H1 (cell line): ENCODE data around the gene GALNT18. TPM values are rescaled to one million over a fixed set of nuclear protein-coding genes. Genes with fewer than 3 reads are reported as not detected.

ENCODE experiments used
- CTCF ChIA-PET: fragments of 300-600 bp; sonication (Branson Sonifier 250); formaldehyde crosslinking; loops from one replicate; lab custom pipeline; 2021; ENCODE audit not compliant: partially characterized antibody; lab: Charles Lee
- POLR2A ChIA-PET: fragments of 300-600 bp; sonication (Branson Sonifier 250); formaldehyde crosslinking; loops from one replicate; lab custom pipeline; 2021; ENCODE audit warnings: inconsistent platforms; ENCODE audit not compliant: partially characterized antibody; lab: Charles Lee
- DNase-seq, 2 experiments: peaks; one replicate each; pipeline versions ENCODE4 v3.0.0 to v3.0.0-alpha.2; 2010 to 2022; ENCODE audit warnings: low spot score in 2 of 2, low read depth in 1 of 2, mixed read lengths in 1 of 2
- FAIRE-seq: peaks from 2 replicates; lab custom pipeline; 2011; peaks lifted over from hg19 to GRCh38; lab: Jason Lieb, UNC
- H2AFZ ChIP-seq: 2 replicates; pipeline ENCODE4 v1.8.1; 2012; ENCODE audit warnings: low read length, inconsistent platforms
- H2AK5ac ChIP-seq: 2 replicates; pipeline ENCODE4 v1.6.1; 2013; ENCODE audit warnings: low read depth, low read length
- H2BK120ac ChIP-seq: replicated peaks from 2 replicates; pipeline ENCODE3; 2013; ENCODE audit warnings: low read depth, low read length, inconsistent platforms
- H2BK12ac ChIP-seq: 2 replicates; pipeline ENCODE4 v1.6.1; 2013; ENCODE audit warnings: low read depth, low read length
- H2BK15ac ChIP-seq: 2 replicates; pipeline ENCODE4 v1.6.1; 2013; ENCODE audit warnings: low read length
- H2BK20ac ChIP-seq: 2 replicates; pipeline ENCODE4 v1.6.1; 2013; ENCODE audit warnings: low read length
- H2BK5ac ChIP-seq: 2 replicates; pipeline ENCODE4 v1.6.1; 2013; ENCODE audit warnings: low read depth, low read length
- H3K14ac ChIP-seq: 2 replicates; pipeline ENCODE4 v1.6.1; 2013; ENCODE audit warnings: inconsistent platforms; ENCODE audit not compliant: insufficient read length
- H3K18ac ChIP-seq: 2 replicates; pipeline ENCODE4 v1.6.1; 2013; ENCODE audit warnings: low read length; ENCODE audit errors: extremely low read depth
- H3K23ac ChIP-seq: 2 replicates; pipeline ENCODE4 v1.6.1; 2013; ENCODE audit warnings: inconsistent platforms; ENCODE audit not compliant: insufficient read length
- H3K23me2 ChIP-seq: 2 replicates; pipeline ENCODE4 v1.6.1; 2013; ENCODE audit warnings: low read depth, low read length
- H3K27ac ChIP-seq: 2 replicates; pipeline ENCODE4 v1.6.1; 2011; ENCODE audit warnings: low read depth, low read length, inconsistent platforms
- H3K27me3 ChIP-seq, 4 experiments: replicated peaks in 1 of 4; 1 replicate in 1 of 4; 2 replicates in 3 of 4; pipeline versions ENCODE4 v1.6.1 to v1.8.1; 2011 to 2013; ENCODE audit warnings: low read length in 3 of 4, mild to moderate bottlenecking in 3 of 4, inconsistent platforms in 2 of 4, mixed read lengths in 2 of 4, moderate library complexity in 1 of 4; ENCODE audit not compliant: control insufficient read depth in 3 of 4, insufficient read depth in 3 of 4; ENCODE audit errors: extremely low read depth in 1 of 4
- H3K36me3 ChIP-seq, 4 experiments: 2 replicates each; pipeline versions ENCODE4 v1.6.1 to v1.8.1; 2011 to 2013; ENCODE audit warnings: mild to moderate bottlenecking in 4 of 4, low read length in 3 of 4, moderate library complexity in 2 of 4, control low read depth in 1 of 4, inconsistent platforms in 1 of 4; ENCODE audit not compliant: insufficient read depth in 4 of 4, control insufficient read depth in 2 of 4
- H3K4ac ChIP-seq: replicated peaks from 2 replicates; pipeline ENCODE3; 2013; ENCODE audit warnings: low read length, low read depth, mixed read lengths, inconsistent platforms; ENCODE audit not compliant: insufficient read length
- H3K4me1 ChIP-seq, 4 experiments: replicated peaks in 1 of 4; 1 replicate in 1 of 4; 2 replicates in 3 of 4; pipeline versions ENCODE4 v1.6.1 to v1.8.1; 2011 to 2013; ENCODE audit warnings: low read length in 3 of 4, inconsistent platforms in 2 of 4, mixed read lengths in 1 of 4; ENCODE audit not compliant: insufficient read depth in 4 of 4, control insufficient read depth in 3 of 4
- H3K4me2 ChIP-seq, 2 experiments: 2 replicates each; pipeline versions ENCODE4 v1.6.1 to v1.8.1; 2011 to 2013; ENCODE audit warnings: low read depth in 2 of 2, low read length in 2 of 2, control low read depth in 1 of 2, inconsistent platforms in 1 of 2, mild to moderate bottlenecking in 1 of 2; ENCODE audit not compliant: insufficient read depth in 1 of 2
- H3K4me3 ChIP-seq, 4 experiments: fragments of 200-600, 300-600 bp in 1 of 4; sonication (generic), shearing (Covaris generic), sonication (Bioruptor Twin) in 1 of 4; 2 replicates each; pipeline versions ENCODE4 v1.5.1 to v1.8.1; 2011 to 2016; ENCODE audit warnings: low read length in 4 of 4, low read depth in 3 of 4, control low read depth in 2 of 4, inconsistent platforms in 2 of 4, mild to moderate bottlenecking in 2 of 4, mixed read lengths in 1 of 4, moderate library complexity in 1 of 4; ENCODE audit not compliant: insufficient read depth in 2 of 4; ENCODE audit errors: extremely low read depth in 1 of 4
- H3K56ac ChIP-seq: replicated peaks from 2 replicates; pipeline ENCODE3; 2013; ENCODE audit warnings: low read depth, mild to moderate bottlenecking, mixed read lengths, low read length, inconsistent platforms; ENCODE audit not compliant: insufficient read length
- H3K79me1 ChIP-seq: 2 replicates; pipeline ENCODE4 v1.6.1; 2013; ENCODE audit warnings: low read depth, low read length, control low read depth
- H3K79me2 ChIP-seq, 2 experiments: 2 replicates each; pipeline versions ENCODE4 v1.6.1 to v1.8.1; 2012 to 2013; ENCODE audit warnings: low read length in 2 of 2, mild to moderate bottlenecking in 2 of 2, inconsistent platforms in 1 of 2; ENCODE audit not compliant: insufficient read depth in 2 of 2, control insufficient read depth in 1 of 2
- H3K9ac ChIP-seq, 4 experiments: replicated peaks in 1 of 4; 1 replicate in 1 of 4; 2 replicates in 3 of 4; pipeline versions ENCODE4 v1.6.1 to v1.8.1; 2011 to 2013; ENCODE audit warnings: low read depth in 3 of 4, low read length in 3 of 4, control low read depth in 2 of 4, mild to moderate bottlenecking in 2 of 4, moderate library complexity in 2 of 4, inconsistent platforms in 1 of 4; ENCODE audit errors: extremely low read depth in 1 of 4
- H3K9me3 ChIP-seq, 2 experiments: 2 replicates each; pipeline versions ENCODE4 v1.6.1 to v1.8.1; 2012 to 2013; ENCODE audit warnings: mild to moderate bottlenecking in 2 of 2, moderate library complexity in 2 of 2, control low read depth in 1 of 2, inconsistent platforms in 1 of 2, low read depth in 1 of 2, low read length in 1 of 2, mixed read lengths in 1 of 2; ENCODE audit not compliant: insufficient read depth in 2 of 2
- H4K20me1 ChIP-seq, 2 experiments: replicated peaks in 1 of 2; 2 replicates each; pipeline versions ENCODE3 to v1.8.1; 2011 to 2013; ENCODE audit warnings: inconsistent platforms in 2 of 2, low read length in 2 of 2, mild to moderate bottlenecking in 1 of 2; ENCODE audit not compliant: insufficient read depth in 2 of 2, control insufficient read depth in 1 of 2
- H4K5ac ChIP-seq: 2 replicates; pipeline ENCODE4 v1.6.1; 2013; ENCODE audit warnings: low read length, low read depth, mixed read lengths, inconsistent platforms; ENCODE audit not compliant: insufficient read length
- H4K8ac ChIP-seq: 2 replicates; pipeline ENCODE4 v1.8.0; 2013; ENCODE audit warnings: mild to moderate bottlenecking, moderate library complexity, low read length, inconsistent platforms; ENCODE audit not compliant: insufficient read depth; ENCODE audit errors: extremely low read depth
- H4K91ac ChIP-seq: replicated peaks from 2 replicates; pipeline ENCODE3; 2013; ENCODE audit warnings: low read length, mixed read lengths, inconsistent platforms; ENCODE audit not compliant: insufficient read length
- WGBS, 2 experiments: shearing (Covaris generic) in 1 of 2; methylation state at CpG; one replicate each; pipeline versions ENCODE4 v1.1.6 to v1.1.7; 2013 to 2015; ENCODE audit warnings: low lambda C conversion rate in 2 of 2, mixed read lengths in 2 of 2, inconsistent platforms in 1 of 2, low coverage in 1 of 2, missing lambda C conversion rate in 1 of 2; ENCODE audit not compliant: insufficient replicate concordance in 2 of 2, insufficient coverage in 1 of 2, insufficient read length in 1 of 2; ENCODE audit errors: extremely low coverage in 1 of 2, missing lambda C conversion rate in 1 of 2; 5-methylcytosine and 5-hydroxymethylcytosine counted together
- polyA plus RNA-seq, 7 experiments: library from polyadenylated mRNA; depleted of rRNA in 3 of 7; stranded (reverse) in 5 of 7; unstranded in 2 of 7; fragments of >200 nt in 5 of 7; fragments of 200-250 nt in 2 of 7; gene quantifications; 1 replicate in 5 of 7; 2 replicates in 1 of 7; 4 replicates in 1 of 7; pipeline versions ENCODE4 v1.2.1 to v1.2.3, GENCODE V29; 2011 to 2013; ENCODE audit warnings: missing spikeins in 2 of 7, mixed read lengths in 2 of 7
- total RNA-seq: library from RNA; stranded (reverse); fragmentation: NEBNext Ultra II Directional; extraction: Animal tissue kit (Norgen Biotek cat#: 25700); gene quantifications from 2 replicates; pipeline ENCODE4 v1.2.1, GENCODE V29; 2021
- TF ChIP-seq, protein P1 (sequence below): fragments of 300-600 bp; sonication (generic); IDR thresholded peaks from 2 replicates; pipeline ENCODE4 v1.7.1; 2012; ENCODE audit warnings: low read length, moderate library complexity, mild to moderate bottlenecking, inconsistent platforms; ENCODE audit not compliant: insufficient replicate concordance

The GALNT18 gene
- total and polyA plus RNA-seq, 2 of the 8 experiments (the other 6 are each of a cell fraction or from before 2014, with no cell fraction given), result 6.0 to 9.4 TPM

DNA sequence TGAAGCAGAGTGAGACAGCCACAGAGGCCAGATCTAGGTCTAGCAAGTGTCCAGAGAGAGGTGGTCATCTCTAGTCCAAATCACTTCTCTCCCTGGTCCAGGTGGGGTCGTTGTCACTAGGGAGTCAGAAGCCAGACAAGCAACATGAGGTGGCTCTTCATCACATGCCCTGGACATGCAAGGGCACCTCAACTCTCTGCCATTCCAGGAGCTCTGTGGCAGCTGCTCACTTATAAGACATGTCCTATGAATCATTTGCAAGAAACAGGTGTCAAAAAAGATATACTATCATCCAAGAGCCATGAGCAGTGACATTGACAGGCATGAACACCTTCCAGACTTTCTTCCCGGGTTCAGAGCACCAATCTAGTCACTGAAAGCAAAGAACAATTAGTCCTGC, 130.8 kb downstream of the GALNT18 start:
- Histone ChIP-seq H3K18ac (no peak overlapping the region), H3K4me1 (no peaks in the 10 kb centered on the region), H3K56ac (no peak overlapping the region), H2BK120ac (no peak overlapping the region), H4K8ac (no peak overlapping the region), H2BK15ac (no peak overlapping the region), H4K5ac (no peak overlapping the region), H3K4me3 (no peak overlapping the region), H2BK12ac (no peak overlapping the region), H3K4me2 (no peak overlapping the region), H3K9me3 (no peaks in the 10 kb centered on the region), H4K20me1 (no peaks in the 10 kb centered on the region), H3K23me2 (no peaks in the 10 kb centered on the region), H3K14ac (no peak overlapping the region), H4K91ac (no peak overlapping the region), H3K9ac (no peak overlapping the region), H3K27ac (no peak overlapping the region), H2BK5ac (no peak overlapping the region), H2AFZ (no peak overlapping the region), H3K4ac (no peak overlapping the region), H2AK5ac (no peak overlapping the region), H2BK20ac (no peak overlapping the region), H3K79me2 (no peaks in the 10 kb centered on the region), H3K27me3 (no peaks in the 10 kb centered on the region), H3K36me3 (no peaks in the 10 kb centered on the region), H3K23ac (no peak overlapping the region), H3K79me1 (no peaks in the 10 kb centered on the region)
- DNase-seq, result no peak
- ChIA-PET CTCF (no interaction called here), POLR2A (no interaction called here)
- WGBS, 2 experiments, result 80% methylated on average over 2 of the region's 2 CpGs; no CpG with 5 or more reads in 1 of the 2 experiments
- FAIRE-seq, result no peak
- TF ChIP-seq, protein P1, sequence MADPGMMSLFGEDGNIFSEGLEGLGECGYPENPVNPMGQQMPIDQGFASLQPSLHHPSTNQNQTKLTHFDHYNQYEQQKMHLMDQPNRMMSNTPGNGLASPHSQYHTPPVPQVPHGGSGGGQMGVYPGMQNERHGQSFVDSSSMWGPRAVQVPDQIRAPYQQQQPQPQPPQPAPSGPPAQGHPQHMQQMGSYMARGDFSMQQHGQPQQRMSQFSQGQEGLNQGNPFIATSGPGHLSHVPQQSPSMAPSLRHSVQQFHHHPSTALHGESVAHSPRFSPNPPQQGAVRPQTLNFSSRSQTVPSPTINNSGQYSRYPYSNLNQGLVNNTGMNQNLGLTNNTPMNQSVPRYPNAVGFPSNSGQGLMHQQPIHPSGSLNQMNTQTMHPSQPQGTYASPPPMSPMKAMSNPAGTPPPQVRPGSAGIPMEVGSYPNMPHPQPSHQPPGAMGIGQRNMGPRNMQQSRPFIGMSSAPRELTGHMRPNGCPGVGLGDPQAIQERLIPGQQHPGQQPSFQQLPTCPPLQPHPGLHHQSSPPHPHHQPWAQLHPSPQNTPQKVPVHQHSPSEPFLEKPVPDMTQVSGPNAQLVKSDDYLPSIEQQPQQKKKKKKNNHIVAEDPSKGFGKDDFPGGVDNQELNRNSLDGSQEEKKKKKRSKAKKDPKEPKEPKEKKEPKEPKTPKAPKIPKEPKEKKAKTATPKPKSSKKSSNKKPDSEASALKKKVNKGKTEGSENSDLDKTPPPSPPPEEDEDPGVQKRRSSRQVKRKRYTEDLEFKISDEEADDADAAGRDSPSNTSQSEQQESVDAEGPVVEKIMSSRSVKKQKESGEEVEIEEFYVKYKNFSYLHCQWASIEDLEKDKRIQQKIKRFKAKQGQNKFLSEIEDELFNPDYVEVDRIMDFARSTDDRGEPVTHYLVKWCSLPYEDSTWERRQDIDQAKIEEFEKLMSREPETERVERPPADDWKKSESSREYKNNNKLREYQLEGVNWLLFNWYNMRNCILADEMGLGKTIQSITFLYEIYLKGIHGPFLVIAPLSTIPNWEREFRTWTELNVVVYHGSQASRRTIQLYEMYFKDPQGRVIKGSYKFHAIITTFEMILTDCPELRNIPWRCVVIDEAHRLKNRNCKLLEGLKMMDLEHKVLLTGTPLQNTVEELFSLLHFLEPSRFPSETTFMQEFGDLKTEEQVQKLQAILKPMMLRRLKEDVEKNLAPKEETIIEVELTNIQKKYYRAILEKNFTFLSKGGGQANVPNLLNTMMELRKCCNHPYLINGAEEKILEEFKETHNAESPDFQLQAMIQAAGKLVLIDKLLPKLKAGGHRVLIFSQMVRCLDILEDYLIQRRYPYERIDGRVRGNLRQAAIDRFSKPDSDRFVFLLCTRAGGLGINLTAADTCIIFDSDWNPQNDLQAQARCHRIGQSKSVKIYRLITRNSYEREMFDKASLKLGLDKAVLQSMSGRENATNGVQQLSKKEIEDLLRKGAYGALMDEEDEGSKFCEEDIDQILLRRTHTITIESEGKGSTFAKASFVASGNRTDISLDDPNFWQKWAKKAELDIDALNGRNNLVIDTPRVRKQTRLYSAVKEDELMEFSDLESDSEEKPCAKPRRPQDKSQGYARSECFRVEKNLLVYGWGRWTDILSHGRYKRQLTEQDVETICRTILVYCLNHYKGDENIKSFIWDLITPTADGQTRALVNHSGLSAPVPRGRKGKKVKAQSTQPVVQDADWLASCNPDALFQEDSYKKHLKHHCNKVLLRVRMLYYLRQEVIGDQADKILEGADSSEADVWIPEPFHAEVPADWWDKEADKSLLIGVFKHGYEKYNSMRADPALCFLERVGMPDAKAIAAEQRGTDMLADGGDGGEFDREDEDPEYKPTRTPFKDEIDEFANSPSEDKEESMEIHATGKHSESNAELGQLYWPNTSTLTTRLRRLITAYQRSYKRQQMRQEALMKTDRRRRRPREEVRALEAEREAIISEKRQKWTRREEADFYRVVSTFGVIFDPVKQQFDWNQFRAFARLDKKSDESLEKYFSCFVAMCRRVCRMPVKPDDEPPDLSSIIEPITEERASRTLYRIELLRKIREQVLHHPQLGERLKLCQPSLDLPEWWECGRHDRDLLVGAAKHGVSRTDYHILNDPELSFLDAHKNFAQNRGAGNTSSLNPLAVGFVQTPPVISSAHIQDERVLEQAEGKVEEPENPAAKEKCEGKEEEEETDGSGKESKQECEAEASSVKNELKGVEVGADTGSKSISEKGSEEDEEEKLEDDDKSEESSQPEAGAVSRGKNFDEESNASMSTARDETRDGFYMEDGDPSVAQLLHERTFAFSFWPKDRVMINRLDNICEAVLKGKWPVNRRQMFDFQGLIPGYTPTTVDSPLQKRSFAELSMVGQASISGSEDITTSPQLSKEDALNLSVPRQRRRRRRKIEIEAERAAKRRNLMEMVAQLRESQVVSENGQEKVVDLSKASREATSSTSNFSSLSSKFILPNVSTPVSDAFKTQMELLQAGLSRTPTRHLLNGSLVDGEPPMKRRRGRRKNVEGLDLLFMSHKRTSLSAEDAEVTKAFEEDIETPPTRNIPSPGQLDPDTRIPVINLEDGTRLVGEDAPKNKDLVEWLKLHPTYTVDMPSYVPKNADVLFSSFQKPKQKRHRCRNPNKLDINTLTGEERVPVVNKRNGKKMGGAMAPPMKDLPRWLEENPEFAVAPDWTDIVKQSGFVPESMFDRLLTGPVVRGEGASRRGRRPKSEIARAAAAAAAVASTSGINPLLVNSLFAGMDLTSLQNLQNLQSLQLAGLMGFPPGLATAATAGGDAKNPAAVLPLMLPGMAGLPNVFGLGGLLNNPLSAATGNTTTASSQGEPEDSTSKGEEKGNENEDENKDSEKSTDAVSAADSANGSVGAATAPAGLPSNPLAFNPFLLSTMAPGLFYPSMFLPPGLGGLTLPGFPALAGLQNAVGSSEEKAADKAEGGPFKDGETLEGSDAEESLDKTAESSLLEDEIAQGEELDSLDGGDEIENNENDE, result no peak
